Measurements from ENCODE around the gene ADAP1.

DNA sequence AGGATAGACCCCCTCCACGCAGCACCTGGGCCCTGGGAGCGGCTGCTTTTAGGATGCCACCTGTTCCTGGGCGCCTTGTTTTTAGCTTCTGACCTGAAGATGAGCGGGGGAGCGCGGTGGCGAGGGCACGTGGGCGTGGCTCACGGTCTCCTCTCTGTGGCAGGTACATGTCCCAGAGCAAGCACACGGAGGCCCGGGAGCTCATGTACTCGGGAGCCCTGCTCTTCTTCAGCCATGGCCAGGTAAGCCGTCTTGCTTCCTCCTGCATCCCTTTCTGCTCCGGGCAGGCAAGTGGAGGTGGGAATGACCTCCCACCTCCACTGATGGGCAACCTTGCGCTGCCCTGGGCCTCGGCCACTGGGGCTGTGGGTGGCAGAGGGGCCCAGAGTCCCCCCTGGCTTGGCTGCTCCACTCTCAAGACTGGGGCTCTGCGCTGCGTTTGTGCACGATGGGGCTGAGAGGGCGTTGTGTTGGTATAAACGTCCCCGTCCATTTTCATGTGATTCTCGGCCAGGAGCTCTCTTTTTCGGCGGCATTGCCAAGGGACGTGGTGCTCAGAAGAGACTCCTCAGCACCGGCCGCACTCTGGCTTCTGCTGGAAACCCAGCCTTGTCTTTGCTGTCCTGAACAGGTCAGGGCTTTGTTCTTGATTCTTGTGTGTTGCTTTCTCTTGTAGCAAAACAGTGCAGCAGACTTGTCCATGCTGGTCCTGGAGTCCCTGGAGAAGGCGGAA, 68.4 kb downstream of the ADAP1 start:
- TF ChIP-seq, protein P1, sequence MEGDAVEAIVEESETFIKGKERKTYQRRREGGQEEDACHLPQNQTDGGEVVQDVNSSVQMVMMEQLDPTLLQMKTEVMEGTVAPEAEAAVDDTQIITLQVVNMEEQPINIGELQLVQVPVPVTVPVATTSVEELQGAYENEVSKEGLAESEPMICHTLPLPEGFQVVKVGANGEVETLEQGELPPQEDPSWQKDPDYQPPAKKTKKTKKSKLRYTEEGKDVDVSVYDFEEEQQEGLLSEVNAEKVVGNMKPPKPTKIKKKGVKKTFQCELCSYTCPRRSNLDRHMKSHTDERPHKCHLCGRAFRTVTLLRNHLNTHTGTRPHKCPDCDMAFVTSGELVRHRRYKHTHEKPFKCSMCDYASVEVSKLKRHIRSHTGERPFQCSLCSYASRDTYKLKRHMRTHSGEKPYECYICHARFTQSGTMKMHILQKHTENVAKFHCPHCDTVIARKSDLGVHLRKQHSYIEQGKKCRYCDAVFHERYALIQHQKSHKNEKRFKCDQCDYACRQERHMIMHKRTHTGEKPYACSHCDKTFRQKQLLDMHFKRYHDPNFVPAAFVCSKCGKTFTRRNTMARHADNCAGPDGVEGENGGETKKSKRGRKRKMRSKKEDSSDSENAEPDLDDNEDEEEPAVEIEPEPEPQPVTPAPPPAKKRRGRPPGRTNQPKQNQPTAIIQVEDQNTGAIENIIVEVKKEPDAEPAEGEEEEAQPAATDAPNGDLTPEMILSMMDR (conservative IDR thresholded peaks at IDR 0.05 in 1 of 2, IDR thresholded peaks at IDR 0.05 in 1 of 2; ENCODE audit: extremely low read depth in 1 of 2, insufficient read depth in 1 of 2, low read depth in 1 of 2, low read length in 2 of 2), result no peak
- TF ChIP-seq EZH2 (IDR thresholded peaks at IDR 0.05; ENCODE audit: borderline replicate concordance, low read length), result no peak
